Kidney (tissue), 14 donors: ENCODE measurements around the gene SEMA3F. TPM values are rescaled to one million over a fixed set of nuclear protein-coding genes. Genes with fewer than 3 reads are reported as not detected.

Experiments
- DNase-seq, 5 donors: peaks; one replicate each; pipeline ENCODE4 v3.0.0-alpha.2; 2013 to 2020
- FAIRE-seq: peaks from 2 replicates; lab custom pipeline; 2012; peaks lifted over from hg19 to GRCh38; lab: Jason Lieb, UNC
- H3K27ac ChIP-seq, 2 donors: one replicate each; pipeline ENCODE4 v1.7.0; 2013; ENCODE audit warnings: low read depth in 2 of 2, low read length in 2 of 2, inconsistent platforms in 1 of 2
- H3K27me3 ChIP-seq: one replicate; pipeline ENCODE4 v1.7.1; 2013; ENCODE audit warnings: low read length, inconsistent platforms; ENCODE audit not compliant: control insufficient read depth, insufficient read depth
- H3K36me3 ChIP-seq, 3 donors: one replicate each; pipeline versions ENCODE4 v1.7.0 to v1.7.1; 2013; ENCODE audit warnings: low read length in 3 of 3, control low read depth in 1 of 3, inconsistent platforms in 1 of 3; ENCODE audit not compliant: insufficient read depth in 3 of 3, control insufficient read depth in 2 of 3
- H3K4me1 ChIP-seq, 3 donors: one replicate each; pipeline versions ENCODE4 v1.7.0 to v1.7.1; 2013; ENCODE audit warnings: low read length in 3 of 3, inconsistent platforms in 1 of 3, low read depth in 1 of 3; ENCODE audit not compliant: control insufficient read depth in 2 of 3, insufficient read depth in 2 of 3
- H3K4me3 ChIP-seq, 3 donors: one replicate each; pipeline versions ENCODE4 v1.7.0 to v1.8.1; 2013; ENCODE audit warnings: low read length in 3 of 3, control low read depth in 1 of 3, inconsistent platforms in 1 of 3
- H3K9ac ChIP-seq, 3 donors: one replicate each; pipeline versions ENCODE4 v1.7.0 to v1.7.1; 2013; ENCODE audit warnings: low read length in 3 of 3, control low read depth in 1 of 3, inconsistent platforms in 1 of 3
- H3K9me3 ChIP-seq, 3 donors: one replicate each; pipeline versions ENCODE4 v1.7.0 to v1.7.1; 2013; ENCODE audit warnings: low read length in 3 of 3, control low read depth in 1 of 3, inconsistent platforms in 1 of 3; ENCODE audit not compliant: control insufficient read depth in 2 of 3, insufficient read depth in 1 of 3
- CTCF ChIP-seq: IDR thresholded peaks from 3 replicates; pipeline ENCODE4 v1.5.1; 2012; ENCODE audit warnings: mild to moderate bottlenecking, moderate library complexity, borderline replicate concordance; ENCODE audit not compliant: insufficient read depth; ENCODE audit errors: extremely low read depth
- intact Hi-C: fragments of 100-400 bp; cut with DNase I; formaldehyde crosslinking; loops from one replicate; pipeline ENCODE4 v1.11.1; 2022
- polyA plus RNA-seq: library from polyadenylated mRNA; stranded (reverse); fragments of 350-450 nt; fragmentation: Illumina TruSeq; extraction: RNeasy Lipid Tissue Mini Kit (QIAGEN cat#74804); gene quantifications from one replicate; pipeline ENCODE4 v1.2.3, GENCODE V29; 2014; ENCODE audit warnings: low read depth, low replicate concordance; ENCODE audit not compliant: insufficient read depth
- total RNA-seq: library from RNA; stranded (reverse); fragmentation: NEBNext Ultra II Directional; extraction: Animal tissue kit (Norgen Biotek cat#: 25700); gene quantifications from one replicate; pipeline ENCODE4 v1.2.1, GENCODE V29; 2021
- donor health status: control.
- donor health status: control.
- donor health status: control.
- donor health status: control.
- donor health status: control.
- donor health status: DM: yes; HTN: yes; CAD: no.
- donor health status: Normal renal cell carcinoma (clear cell type).

SEMA3F gene
- total and polyA plus RNA-seq, 2 donors from 2014 or later = 36.7 to 39.9 TPM

GRCh38 chr3:50189989-50190388 lies 34.9 kb downstream of the SEMA3F start:
- H3K9ac ChIP-seq = no peak overlapping the region
- TF ChIP-seq CTCF = no peak
- no peak overlapping the region for H3K4me3 ChIP-seq
- H3K27ac ChIP-seq = no peak overlapping the region
- peaks cover 0 to 3% (median under 1%) of the 10 kb centered on the region in 3 donors for H3K36me3 ChIP-seq
- peaks cover 14% of the 10 kb centered on the region for H3K27me3 ChIP-seq
- intact Hi-C loops = loop anchor here (5.0 kb wide), 1 partner anchor 68 kb away; no protein-coding TSS in a partner anchor
- DNase-seq (no peak), FAIRE-seq (no peak)
- H3K4me1 ChIP-seq = peaks cover 0 to 15% (median 0%) of the 10 kb centered on the region in 3 donors
- no peaks in the 10 kb centered on the region for H3K9me3 ChIP-seq

- H3K9me3 ChIP-seq = no peaks in the 10 kb centered on the region
- H3K27ac ChIP-seq = no peak within 1 kb of the TSS
- no peak within 1 kb of the TSS for H3K4me3 ChIP-seq
- intact Hi-C loops = loop anchor here (5.0 kb wide), 1 partner anchor 69 kb away; no protein-coding TSS in a partner anchor
- no peak within 1 kb of the TSS for H3K9ac ChIP-seq
- peaks cover 0 to 3% (median 0%) of the 10 kb centered on the region in 3 donors for H3K36me3 ChIP-seq
- no peak for TF ChIP-seq CTCF
- peaks cover 14% of the 10 kb centered on the region for H3K27me3 ChIP-seq
- H3K4me1 ChIP-seq = peaks cover 0 to 15% (median 0%) of the 10 kb centered on the region in 3 donors
- DNase-seq (no peak), FAIRE-seq (no peak)
These were observed 36.0 kb downstream of the SEMA3F start, which contains the start of gene GNAT1 for GRCh38 chr3:50190936-50191660. Gene GNAT1 (plus strand): TSS chr3:50191610. CDS start chr3:50191726, 116 bp downstream.

- intact Hi-C loops = loop anchor here (5.0 kb wide), 1 partner anchor 70 kb away; no protein-coding TSS in a partner anchor
- DNase-seq = no peak
- H3K4me3 ChIP-seq = no peak overlapping the region
These were observed 37.0 kb downstream of the SEMA3F start for GRCh38 chr3:50192124-50192523.

More at GRCh38 chr3:50192124-50192523, 37.0 kb downstream of the SEMA3F start:
- Histone ChIP-seq H3K4me1 (peaks cover 0 to 15% (median 0%) of the 10 kb centered on the region in 3 donors), H3K9ac (no peak overlapping the region), H3K27ac (no peak overlapping the region), H3K36me3 (peaks cover 0 to 3% (median 0%) of the 10 kb centered on the region in 3 donors), H3K27me3 (peaks cover 14% of the 10 kb centered on the region), H3K9me3 (no peaks in the 10 kb centered on the region)
- no peak for FAIRE-seq
- no peak for TF ChIP-seq CTCF
